ENCODE results near the gene LCN12. TPM values are rescaled to one million over a fixed set of nuclear protein-coding genes. Genes with fewer than 3 reads are reported as not detected.

The LCN12 gene
- total RNA-seq, 1 donor from 2014 or later, result not detected

Other genes starting within 250 kb of the LCN12 start
- gene DIPK1B, start 239.7 kb upstream of the LCN12 start, total RNA-seq, result 3.9 TPM
- gene LCN10, start 209.3 kb upstream of the LCN12 start, total RNA-seq, result 9.2 TPM
- gene LCN6, start 203.7 kb upstream of the LCN12 start, total RNA-seq, result 16.2 TPM
- not detected for gene LCN8, start 194.0 kb upstream of the LCN12 start, total RNA-seq
- gene LCN15, start 187.8 kb upstream of the LCN12 start, total RNA-seq, result 0.32 TPM
- gene TMEM141, start 160.9 kb upstream of the LCN12 start, total RNA-seq, result 33.0 TPM
- gene CCDC183, start 155.9 kb upstream of the LCN12 start, total RNA-seq, result 0.71 TPM
- 54.9 TPM for gene RABL6, start 144.3 kb upstream of the LCN12 start, total RNA-seq
- gene AJM1, start 109.8 kb upstream of the LCN12 start, total RNA-seq, result 1.00 TPM
- 89.6 TPM for gene PHPT1, start 102.9 kb upstream of the LCN12 start, total RNA-seq
- 1.6 TPM for gene MAMDC4, start 99.9 kb upstream of the LCN12 start, total RNA-seq
- 215 TPM for gene EDF1, start 86.0 kb upstream of the LCN12 start, total RNA-seq
- gene TRAF2, start 65.8 kb upstream of the LCN12 start, total RNA-seq, result 8.8 TPM
- gene FBXW5, start 7.5 kb upstream of the LCN12 start, total RNA-seq, result 95.2 TPM
- not detected for gene C8G, start 7.0 kb upstream of the LCN12 start, total RNA-seq
- 249 TPM for gene PTGDS, start 25.2 kb downstream of the LCN12 start, total RNA-seq
- 0.71 TPM for gene LCNL1, start 30.7 kb downstream of the LCN12 start, total RNA-seq
- 29.4 TPM for gene PAXX, start 40.1 kb downstream of the LCN12 start, total RNA-seq
- gene CLIC3, start 44.3 kb downstream of the LCN12 start, total RNA-seq, result 1.6 TPM
- 47.2 TPM for gene ABCA2, start 76.0 kb downstream of the LCN12 start, total RNA-seq
- 0.55 TPM for gene FUT7, start 79.8 kb downstream of the LCN12 start, total RNA-seq
- 95.3 TPM for gene NPDC1, start 93.9 kb downstream of the LCN12 start, total RNA-seq
- not detected for gene ENTPD2, start 101.8 kb downstream of the LCN12 start, total RNA-seq
- 0.42 TPM for gene SAPCD2, start 118.3 kb downstream of the LCN12 start, total RNA-seq
- gene UAP1L1, start 125.2 kb downstream of the LCN12 start, total RNA-seq, result 28.1 TPM
- 33.0 TPM for gene MAN1B1, start 134.7 kb downstream of the LCN12 start, total RNA-seq
- 150 TPM for gene DPP7, start 162.5 kb downstream of the LCN12 start, total RNA-seq
- not detected for gene GRIN1, start 186.9 kb downstream of the LCN12 start, total RNA-seq
- gene LRRC26, start 217.8 kb downstream of the LCN12 start, total RNA-seq, result not detected
- not detected for gene TMEM210, start 219.8 kb downstream of the LCN12 start, total RNA-seq
- gene ANAPC2, start 236.3 kb downstream of the LCN12 start, total RNA-seq, result 39.3 TPM
- 53.3 TPM for gene SSNA1, start 236.4 kb downstream of the LCN12 start, total RNA-seq
- gene TPRN, start 248.5 kb downstream of the LCN12 start, total RNA-seq, result 5.1 TPM